Measurements from ENCODE around the gene CAMK1D.
A peak's percentile ranks its signal among the peaks of the same experiment; 100 is the strongest.

Gene CAMK1D

DNA sequence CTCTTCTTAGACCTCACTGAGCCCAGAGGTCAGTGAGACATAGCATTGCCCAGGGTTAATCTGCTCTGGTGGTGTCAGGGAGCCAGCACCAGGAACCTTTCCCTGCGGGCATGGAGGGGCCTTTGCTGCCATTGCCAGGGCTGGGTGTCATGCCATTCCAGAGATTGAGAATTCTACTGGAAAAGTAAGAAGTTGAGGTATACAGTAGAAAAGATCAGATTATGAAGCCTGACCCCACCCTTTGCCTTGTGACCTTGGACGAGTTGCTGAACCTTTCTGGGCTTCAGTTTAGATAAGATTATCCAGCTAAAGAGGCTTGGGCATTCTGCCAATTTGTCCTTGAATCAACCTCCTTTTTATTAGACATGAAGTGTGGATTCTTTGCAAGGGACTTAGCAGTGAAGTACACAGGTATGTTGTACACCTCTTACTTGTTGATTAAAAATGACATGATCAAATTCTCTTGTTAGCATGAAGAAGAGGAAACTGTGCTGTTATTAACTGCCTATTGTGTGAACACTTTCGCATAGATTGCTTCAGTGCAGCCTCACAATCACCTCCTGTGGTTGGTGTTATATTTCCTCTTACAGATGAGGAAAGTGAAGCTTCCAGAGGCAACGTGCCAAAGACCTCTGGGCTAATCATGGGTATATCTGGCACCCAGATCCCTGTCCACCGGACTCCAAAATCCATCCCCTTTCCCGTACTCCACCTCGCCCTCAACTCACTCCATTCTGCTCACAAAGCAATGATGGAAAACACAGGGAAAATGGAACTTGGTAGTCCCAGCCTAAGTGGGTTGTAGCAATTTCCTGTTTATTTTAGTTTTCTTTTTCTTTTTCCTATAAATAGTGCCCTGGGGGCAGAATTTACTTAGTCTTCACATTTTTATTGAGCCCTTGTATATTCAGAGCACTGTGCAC lies 151.3 kb downstream of the CAMK1D start:
- no peak for DNase-seq

- DNase-seq: no peak
Observed at GRCh38 chr10:12501324-12501723, 152.0 kb downstream of the CAMK1D start.

DNA sequence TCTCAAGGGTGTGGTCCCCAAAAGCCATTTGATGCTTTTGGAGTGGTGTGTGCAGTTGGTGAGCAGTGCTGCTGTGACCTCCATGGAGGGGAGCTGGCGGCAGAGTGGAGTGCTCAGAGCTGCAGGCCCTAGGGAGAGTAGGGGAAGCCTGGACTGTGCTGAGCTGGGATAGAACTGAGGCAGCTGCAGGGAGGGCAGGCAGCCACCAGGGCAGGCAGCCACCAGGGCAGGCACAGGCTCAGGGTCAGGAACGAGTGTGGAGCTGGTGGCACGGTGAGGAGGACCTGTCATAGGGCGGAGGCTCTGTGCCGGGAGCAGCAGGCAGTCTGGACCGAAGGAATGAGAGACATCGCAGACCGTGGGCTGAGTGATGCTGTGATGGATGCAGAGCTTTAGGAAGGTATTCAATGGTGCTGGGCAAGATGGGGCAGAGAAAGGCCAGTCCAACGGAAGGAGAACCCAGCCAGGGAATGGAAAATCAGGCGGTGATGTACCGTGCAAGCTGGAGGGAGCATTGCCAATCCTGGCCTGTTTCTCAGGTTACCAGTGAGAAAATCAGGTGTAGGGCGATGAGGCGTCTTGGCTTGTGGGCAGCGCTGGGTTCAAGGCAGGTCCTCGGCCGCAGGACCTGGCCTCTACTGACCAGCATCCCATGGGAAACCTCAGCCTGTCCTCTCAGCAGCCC lies 152.6 kb downstream of the CAMK1D start:
- no peak for DNase-seq

- no peak for DNase-seq
Observed at GRCh38 chr10:12502526-12503274, 153.4 kb downstream of the CAMK1D start.

GRCh38 chr10:12503311-12503710 lies 154.0 kb downstream of the CAMK1D start:
- DNase-seq: no peak

DNA sequence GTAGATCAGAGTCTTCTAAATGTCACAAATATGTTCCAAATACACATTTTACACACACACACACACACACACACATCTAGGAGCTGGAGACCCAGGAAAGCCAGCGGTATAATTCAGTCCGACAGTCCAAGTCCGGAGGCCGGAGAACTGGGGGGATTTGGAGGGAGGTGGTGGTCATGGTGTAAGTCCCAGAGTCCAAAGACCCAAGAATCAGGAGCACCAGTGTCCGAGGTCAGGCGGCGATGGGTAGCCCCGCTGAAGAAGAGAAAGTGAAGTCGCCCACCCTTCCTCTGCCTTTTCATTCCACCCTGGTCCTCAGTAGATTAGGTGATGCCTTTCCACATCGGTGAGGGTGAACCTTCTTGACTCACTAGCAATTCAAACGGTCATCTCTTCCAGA lies 154.8 kb downstream of the CAMK1D start:
- no peak for DNase-seq

GRCh38 chr10:12504628-12505027 lies 155.3 kb downstream of the CAMK1D start:
- DNase-seq: no peak

DNA sequence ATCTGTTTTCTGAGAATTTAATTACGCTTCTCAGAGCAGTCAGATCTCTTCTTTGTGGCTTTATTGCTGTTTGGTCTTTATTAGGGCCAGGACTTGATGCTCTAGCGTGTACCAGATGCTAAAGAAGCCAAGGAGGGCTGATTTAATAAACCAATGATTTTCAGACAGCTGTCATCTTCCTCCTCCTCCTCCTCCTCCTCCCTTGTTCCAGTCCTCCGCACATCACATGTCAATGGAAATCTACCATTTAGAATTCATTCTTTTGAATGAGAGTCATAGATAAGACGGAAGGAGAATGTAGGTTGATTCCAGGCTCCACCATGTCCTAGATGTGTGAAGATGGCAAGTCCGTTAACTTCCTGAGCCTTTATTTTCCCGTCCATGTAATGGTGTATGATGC lies 156.3 kb downstream of the CAMK1D start:
- DNase-seq: no peak

DNA sequence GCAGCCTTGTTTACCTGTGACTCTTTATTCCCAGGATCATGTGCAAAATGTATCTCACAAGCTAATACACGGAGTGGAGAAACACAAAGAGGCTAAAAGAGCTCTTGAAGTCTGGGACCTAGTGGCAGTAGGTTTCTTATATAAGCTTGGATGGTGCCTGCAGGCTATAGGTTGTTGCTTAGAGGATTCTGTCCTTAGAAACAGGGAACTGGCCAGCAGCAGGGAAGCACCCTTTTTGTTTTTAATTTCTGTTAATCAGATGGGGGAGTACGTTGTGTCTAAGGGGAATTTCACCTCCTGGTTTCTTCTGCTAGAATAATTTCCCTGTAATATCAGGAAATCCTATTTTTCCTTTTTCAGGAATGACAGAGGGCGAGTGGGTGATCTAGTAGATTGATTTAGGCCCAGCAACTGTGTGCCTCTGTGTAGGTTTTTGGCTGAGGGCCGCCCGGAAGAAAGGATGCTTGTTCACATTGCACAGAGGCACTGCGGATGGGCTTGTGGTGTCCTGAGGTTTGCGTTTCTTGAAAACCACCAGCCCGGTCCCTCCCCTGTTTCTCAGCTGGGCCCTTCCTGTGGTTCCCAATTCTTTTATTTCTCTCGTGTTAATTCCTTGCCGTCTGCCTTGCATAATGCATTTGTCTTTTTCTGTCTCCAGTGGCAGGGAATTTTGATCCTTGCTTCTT lies 158.0 kb downstream of the CAMK1D start:
- no peak for DNase-seq

DNA sequence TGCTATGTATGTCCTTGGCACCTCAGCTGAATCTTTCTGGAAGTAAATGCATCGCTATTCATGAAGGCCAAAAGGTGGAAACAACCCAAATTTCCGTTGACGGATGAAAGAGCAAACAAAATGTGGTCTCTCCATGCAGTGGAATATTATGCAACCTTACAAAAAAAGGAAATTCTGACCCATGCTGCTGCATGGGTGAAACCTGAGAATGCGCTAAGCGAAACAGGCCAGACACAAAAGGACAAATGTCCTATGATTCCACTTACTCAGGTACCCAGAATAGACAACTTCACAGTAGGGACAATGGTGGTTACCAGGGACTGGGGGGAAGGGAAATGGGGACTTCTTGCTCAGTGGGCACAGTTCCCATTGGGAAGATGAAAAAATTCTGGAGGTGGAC lies 158.8 kb downstream of the CAMK1D start:
- no peak for DNase-seq

DNA sequence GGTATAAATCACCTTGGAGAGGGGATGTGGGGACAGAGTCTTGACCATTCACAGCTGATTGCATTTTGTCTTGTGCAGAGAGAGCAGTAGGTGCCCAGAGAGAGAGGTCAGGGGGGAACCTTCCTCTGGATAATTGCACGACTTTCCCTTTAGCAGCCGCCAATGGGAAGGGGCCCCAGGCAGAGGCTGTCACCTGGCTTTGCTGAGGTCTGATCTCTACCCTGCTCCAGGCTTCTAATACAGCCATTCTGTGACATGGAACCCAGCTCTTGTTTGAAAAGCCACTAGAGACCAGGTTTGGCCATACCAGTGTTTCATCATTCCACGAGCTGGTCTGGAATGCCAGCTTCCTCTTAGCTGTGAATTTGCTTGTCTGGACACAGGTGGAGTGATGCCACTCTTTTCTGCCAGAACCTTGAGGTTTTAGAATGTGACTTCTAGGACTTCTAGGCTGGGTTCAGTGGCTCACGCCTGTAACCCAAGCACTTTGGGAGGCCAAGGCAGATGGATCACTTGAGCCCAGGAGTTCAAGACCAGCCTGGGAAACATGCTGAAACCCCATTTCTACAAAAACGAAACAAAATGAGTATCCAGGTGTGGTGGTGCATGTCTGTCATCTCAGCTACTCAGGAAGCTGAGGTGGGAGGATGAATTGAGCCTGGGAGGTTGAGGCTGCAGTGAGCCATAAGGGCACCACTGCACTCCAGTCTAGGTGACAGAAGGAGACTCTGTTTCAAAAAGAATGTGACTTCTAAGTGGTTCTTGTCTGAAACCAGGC lies 159.9 kb downstream of the CAMK1D start:
- DNase-seq: no peak

GRCh38 chr10:12509794-12510100 lies 160.4 kb downstream of the CAMK1D start:
- DNase-seq: no peak

DNA sequence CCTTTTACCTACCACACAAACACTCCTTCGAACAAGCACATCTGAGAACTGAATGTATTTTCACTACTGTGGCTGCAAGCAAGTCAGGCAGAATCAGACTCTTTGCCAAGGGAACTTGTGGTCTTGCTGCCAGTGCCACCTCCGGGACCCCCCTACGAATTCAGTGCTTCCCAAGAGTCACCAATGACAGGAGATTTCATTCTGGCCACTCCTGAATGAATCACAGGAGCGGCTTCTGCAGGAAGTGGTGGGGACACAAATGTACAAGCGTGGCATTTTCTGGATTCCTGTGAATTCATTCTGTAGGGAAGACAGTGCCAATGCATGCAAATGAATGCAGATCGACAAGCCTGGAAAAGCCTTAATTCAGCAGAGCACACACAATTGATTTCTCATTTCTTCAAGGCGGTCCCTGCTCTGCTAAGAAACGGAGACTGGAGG lies 161.2 kb downstream of the CAMK1D start:
- peak in 1 of 2 donors; percentile 29 for DNase-seq

GRCh38 chr10:12510984-12511383 lies 161.6 kb downstream of the CAMK1D start:
- DNase-seq: no peak

DNA sequence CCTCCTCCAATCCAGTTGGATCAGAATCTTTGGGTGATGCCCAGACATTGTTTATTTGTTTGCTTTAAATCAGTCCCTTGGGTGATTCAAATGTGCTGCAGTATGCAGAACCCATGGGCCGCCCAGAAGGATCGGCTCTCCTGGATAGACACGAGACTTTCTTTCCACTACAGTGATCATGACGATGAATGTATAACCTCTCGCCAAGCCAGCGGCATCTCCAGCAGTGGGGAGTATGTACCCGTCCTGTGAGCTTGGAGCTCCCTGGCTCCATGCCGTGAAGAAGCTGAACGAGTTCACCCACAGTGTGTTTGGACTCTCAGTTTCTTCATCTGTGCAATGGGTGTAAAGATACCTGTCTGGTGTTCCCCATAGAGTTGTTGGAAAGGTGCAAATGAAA lies 162.3 kb downstream of the CAMK1D start:
- no peak for DNase-seq

DNA sequence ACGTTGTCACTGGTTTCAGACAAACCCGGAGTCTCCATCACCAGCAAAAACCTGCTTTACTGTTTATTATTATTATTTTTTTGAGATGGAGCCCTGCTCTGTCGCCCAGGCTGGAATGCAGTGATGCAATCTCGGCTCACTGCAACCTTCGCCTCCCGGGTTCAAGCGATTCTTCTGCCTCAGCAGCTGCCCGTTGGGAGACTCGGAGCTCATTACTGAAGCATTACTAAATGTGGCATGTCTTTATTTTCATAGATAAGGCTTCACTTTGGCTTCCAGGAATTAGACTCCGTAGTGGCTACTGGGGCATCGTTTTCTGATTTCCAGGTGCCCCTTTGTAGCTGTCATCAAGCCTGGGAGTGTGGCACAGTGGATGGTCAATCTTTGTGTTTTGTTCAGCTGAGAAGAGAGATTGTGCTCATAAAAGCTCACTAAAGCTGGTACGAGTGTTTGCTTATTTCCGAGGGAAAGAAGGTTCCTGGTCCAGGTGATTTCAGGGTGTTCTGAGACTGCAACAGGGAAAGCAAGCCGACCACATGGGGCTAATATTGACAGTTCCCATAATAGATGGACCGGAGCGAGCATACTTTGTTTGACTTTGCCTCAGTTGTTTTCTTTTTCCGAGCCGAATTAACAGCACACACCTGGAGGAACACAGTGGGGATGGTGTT lies 163.1 kb downstream of the CAMK1D start:
- no peak for DNase-seq

DNA sequence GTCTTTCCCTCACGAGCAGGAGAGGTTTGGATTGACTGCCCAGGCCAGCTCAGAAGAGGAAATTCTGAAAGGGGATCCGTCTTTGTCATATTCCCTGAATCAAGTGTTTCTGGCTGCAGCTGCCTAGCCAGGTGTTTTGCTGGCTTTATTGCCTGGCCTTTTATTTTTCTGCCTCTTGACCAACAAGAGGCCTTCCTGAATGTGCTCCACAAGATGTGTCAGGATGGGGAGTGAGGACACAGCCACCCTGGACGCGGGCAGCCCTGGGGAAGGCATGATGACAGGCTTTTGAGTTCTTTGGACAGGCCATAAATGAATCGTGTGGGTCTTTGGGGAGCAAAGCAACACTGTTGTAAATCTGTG lies 163.6 kb downstream of the CAMK1D start:
- no peak for DNase-seq

- DNase-seq: no peak
Observed at GRCh38 chr10:12513775-12514673, 164.7 kb downstream of the CAMK1D start.

DNA sequence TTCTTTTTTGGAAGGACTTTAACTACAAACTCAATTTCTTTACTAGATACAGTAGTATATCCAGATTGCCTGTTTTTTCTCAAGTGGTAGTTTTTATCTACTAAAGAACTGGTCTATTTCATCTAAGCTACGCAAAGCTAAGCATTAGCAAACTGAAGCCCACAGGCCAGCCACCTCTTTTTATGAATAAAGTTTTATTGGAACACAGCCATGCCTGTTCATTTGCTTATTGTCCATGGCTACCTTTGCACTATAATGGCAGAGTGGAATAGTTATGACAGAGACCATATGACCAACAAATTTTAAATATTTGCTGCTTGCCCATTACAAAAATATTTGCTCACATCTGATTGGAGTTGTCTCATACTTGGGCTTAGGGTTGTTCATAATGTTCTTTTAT lies 168.7 kb downstream of the CAMK1D start:
- no peak for DNase-seq

- DNase-seq: no peak
Observed at GRCh38 chr10:12521423-12521822, 172.1 kb downstream of the CAMK1D start.

GRCh38 chr10:12526311-12526710 lies 177.0 kb downstream of the CAMK1D start:
- no peak for DNase-seq
